Gastrocnemius medialis (tissue), 4 donors: ENCODE measurements around the gene ACTN2.

Experiments
- CTCF ChIP-seq, 5 experiments: fragments of 450-650 bp in 3 of 5; fragments of 200-600 bp in 2 of 5; sonication (generic) in 2 of 5; IDR thresholded peaks in 4 of 5; conservative IDR thresholded peaks in 1 of 5; 1 replicate in 4 of 5; 2 replicates in 1 of 5; pipeline ENCODE4 v1.5.1; 2016 to 2019; ENCODE audit warnings: antibody characterized with exemption in 5 of 5, mild to moderate bottlenecking in 3 of 5, moderate library complexity in 3 of 5
- POLR2A ChIP-seq, 2 donors: fragments of 450-650 bp; IDR thresholded peaks; one replicate each; pipeline ENCODE4 v1.6.1; 2017; ENCODE audit warnings: antibody characterized with exemption in 2 of 2, mild to moderate bottlenecking in 2 of 2, moderate library complexity in 2 of 2

GRCh38 chr1:236760480-236760879 lies 74.2 kb downstream of the ACTN2 start:
- TF ChIP-seq CTCF (IDR thresholded peaks at IDR 0.05 in 4 of 5, conservative IDR thresholded peaks at IDR 0.05 in 1 of 5) (no peak), POLR2A (IDR thresholded peaks at IDR 0.05) (no peak)
